GM23338 (cell line): ENCODE data around the gene CCDC146.

Experiments
- EZH2 ChIP-seq: fragments of 200-600 bp; sonication (generic); IDR thresholded peaks from one replicate; pipeline ENCODE4 v1.8.0; 2017; ENCODE audit warnings: antibody characterized with exemption, mild to moderate bottlenecking, low read depth; ENCODE audit not compliant: unreplicated experiment
- EZH2phosphoT487 ChIP-seq: fragments of 200-600 bp; sonication (generic); IDR thresholded peaks from one replicate; pipeline ENCODE4 v1.8.1; 2018; ENCODE audit warnings: antibody characterized with exemption; ENCODE audit not compliant: unreplicated experiment
- JUNB ChIP-seq: IDR thresholded peaks from one replicate; pipeline ENCODE4 v1.6.1; 2016; ENCODE audit warnings: antibody characterized with exemption; ENCODE audit not compliant: unreplicated experiment
- NANOG ChIP-seq: IDR thresholded peaks from 2 replicates; pipeline ENCODE4 v1.6.1; 2016; ENCODE audit warnings: antibody characterized with exemption, borderline replicate concordance
- POLR2AphosphoS5 ChIP-seq: IDR thresholded peaks from 2 replicates; pipeline ENCODE4 v1.6.1; 2016; ENCODE audit warnings: antibody characterized with exemption, low read depth
- ZNF331 ChIP-seq: fragments of 250-450 bp; sonication (Bioruptor Pico); IDR thresholded peaks from 2 replicates; pipeline ENCODE4 v1.5.0; 2020; ENCODE audit warnings: low read depth, mild to moderate bottlenecking, moderate library complexity
- TF ChIP-seq, protein P1 (sequence below), 2 experiments: fragments of 200-600 bp in 1 of 2; sonication (generic) in 1 of 2; conservative IDR thresholded peaks; 2 replicates each; pipeline versions ENCODE4 v1.5.1 to v1.6.1; 2016 to 2017; ENCODE audit warnings: antibody characterized with exemption in 2 of 2, low read depth in 2 of 2, mild to moderate bottlenecking in 2 of 2, moderate library complexity in 1 of 2
- TF ChIP-seq, protein P2 (sequence below): IDR thresholded peaks from one replicate; pipeline ENCODE4 v1.6.1; 2018; ENCODE audit warnings: antibody characterized with exemption; ENCODE audit not compliant: unreplicated experiment
- TF ChIP-seq, protein P3 (sequence below): IDR thresholded peaks from 2 replicates; pipeline ENCODE4 v1.6.1; 2016; ENCODE audit warnings: antibody characterized with exemption

DNA sequence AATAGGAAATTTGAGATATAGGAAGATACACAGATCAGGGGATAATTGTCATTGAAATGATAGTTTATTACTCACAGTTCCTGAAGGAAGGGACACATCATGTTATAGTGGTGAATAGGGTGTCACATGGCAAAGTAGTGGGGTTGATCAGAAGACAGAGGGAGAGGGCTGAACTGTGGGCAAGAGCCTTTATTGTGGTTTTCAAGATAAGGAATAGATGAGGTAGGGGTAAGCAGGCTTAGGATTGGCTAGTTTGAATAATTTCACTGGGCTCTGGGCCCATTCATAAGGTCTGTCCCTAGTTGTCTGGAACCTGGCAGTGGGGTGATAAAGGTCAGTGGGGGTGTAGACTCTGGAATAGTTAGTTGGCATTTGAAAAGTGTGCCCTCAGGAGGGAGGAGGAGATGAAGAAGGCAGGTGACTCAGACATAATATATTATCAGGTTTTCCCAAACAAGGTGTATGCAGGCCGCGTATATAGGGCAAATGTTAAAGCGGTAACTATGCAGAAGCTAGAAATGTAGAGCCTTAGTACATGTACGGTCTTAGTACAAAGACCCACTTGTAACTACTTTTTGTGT lies 58.7 kb downstream of the CCDC146 start:
- TF ChIP-seq EZH2 (no peak), EZH2phosphoT487 (no peak), POLR2AphosphoS5 (no peak), JUNB (no peak), ZNF331 (CRISPR knock-in tag) (no peak), NANOG (no peak)
- TF ChIP-seq, protein P1, sequence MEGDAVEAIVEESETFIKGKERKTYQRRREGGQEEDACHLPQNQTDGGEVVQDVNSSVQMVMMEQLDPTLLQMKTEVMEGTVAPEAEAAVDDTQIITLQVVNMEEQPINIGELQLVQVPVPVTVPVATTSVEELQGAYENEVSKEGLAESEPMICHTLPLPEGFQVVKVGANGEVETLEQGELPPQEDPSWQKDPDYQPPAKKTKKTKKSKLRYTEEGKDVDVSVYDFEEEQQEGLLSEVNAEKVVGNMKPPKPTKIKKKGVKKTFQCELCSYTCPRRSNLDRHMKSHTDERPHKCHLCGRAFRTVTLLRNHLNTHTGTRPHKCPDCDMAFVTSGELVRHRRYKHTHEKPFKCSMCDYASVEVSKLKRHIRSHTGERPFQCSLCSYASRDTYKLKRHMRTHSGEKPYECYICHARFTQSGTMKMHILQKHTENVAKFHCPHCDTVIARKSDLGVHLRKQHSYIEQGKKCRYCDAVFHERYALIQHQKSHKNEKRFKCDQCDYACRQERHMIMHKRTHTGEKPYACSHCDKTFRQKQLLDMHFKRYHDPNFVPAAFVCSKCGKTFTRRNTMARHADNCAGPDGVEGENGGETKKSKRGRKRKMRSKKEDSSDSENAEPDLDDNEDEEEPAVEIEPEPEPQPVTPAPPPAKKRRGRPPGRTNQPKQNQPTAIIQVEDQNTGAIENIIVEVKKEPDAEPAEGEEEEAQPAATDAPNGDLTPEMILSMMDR (conservative IDR thresholded peaks at IDR 0.05; ENCODE audit: low read depth in 2 of 2) = no peak
- TF ChIP-seq, protein P2, sequence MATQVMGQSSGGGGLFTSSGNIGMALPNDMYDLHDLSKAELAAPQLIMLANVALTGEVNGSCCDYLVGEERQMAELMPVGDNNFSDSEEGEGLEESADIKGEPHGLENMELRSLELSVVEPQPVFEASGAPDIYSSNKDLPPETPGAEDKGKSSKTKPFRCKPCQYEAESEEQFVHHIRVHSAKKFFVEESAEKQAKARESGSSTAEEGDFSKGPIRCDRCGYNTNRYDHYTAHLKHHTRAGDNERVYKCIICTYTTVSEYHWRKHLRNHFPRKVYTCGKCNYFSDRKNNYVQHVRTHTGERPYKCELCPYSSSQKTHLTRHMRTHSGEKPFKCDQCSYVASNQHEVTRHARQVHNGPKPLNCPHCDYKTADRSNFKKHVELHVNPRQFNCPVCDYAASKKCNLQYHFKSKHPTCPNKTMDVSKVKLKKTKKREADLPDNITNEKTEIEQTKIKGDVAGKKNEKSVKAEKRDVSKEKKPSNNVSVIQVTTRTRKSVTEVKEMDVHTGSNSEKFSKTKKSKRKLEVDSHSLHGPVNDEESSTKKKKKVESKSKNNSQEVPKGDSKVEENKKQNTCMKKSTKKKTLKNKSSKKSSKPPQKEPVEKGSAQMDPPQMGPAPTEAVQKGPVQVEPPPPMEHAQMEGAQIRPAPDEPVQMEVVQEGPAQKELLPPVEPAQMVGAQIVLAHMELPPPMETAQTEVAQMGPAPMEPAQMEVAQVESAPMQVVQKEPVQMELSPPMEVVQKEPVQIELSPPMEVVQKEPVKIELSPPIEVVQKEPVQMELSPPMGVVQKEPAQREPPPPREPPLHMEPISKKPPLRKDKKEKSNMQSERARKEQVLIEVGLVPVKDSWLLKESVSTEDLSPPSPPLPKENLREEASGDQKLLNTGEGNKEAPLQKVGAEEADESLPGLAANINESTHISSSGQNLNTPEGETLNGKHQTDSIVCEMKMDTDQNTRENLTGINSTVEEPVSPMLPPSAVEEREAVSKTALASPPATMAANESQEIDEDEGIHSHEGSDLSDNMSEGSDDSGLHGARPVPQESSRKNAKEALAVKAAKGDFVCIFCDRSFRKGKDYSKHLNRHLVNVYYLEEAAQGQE = no peak
- TF ChIP-seq, protein P3, sequence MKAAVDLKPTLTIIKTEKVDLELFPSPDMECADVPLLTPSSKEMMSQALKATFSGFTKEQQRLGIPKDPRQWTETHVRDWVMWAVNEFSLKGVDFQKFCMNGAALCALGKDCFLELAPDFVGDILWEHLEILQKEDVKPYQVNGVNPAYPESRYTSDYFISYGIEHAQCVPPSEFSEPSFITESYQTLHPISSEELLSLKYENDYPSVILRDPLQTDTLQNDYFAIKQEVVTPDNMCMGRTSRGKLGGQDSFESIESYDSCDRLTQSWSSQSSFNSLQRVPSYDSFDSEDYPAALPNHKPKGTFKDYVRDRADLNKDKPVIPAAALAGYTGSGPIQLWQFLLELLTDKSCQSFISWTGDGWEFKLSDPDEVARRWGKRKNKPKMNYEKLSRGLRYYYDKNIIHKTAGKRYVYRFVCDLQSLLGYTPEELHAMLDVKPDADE = no peak
